HFF-Myc (cell line): ENCODE measurements around the gene SPESP1.

ENCODE experiments used
- DNase-seq: peaks from one replicate; pipeline ENCODE4 v3.0.0-alpha.2; 2011; ENCODE audit warnings: low read depth; ENCODE audit errors: extremely low read depth
- H3K4me3 ChIP-seq: replicated peaks from 2 replicates; pipeline ENCODE4 v1.5.1; 2011; ENCODE audit warnings: low read depth, mild to moderate bottlenecking, control low read depth, low read length
- TF ChIP-seq, protein P1 (sequence below): IDR thresholded peaks from 2 replicates; pipeline ENCODE4 v1.5.1; 2012; ENCODE audit warnings: mild to moderate bottlenecking, low read depth, low read length, control low read depth; ENCODE audit errors: missing control alignments

SPESP1 gene

DNA sequence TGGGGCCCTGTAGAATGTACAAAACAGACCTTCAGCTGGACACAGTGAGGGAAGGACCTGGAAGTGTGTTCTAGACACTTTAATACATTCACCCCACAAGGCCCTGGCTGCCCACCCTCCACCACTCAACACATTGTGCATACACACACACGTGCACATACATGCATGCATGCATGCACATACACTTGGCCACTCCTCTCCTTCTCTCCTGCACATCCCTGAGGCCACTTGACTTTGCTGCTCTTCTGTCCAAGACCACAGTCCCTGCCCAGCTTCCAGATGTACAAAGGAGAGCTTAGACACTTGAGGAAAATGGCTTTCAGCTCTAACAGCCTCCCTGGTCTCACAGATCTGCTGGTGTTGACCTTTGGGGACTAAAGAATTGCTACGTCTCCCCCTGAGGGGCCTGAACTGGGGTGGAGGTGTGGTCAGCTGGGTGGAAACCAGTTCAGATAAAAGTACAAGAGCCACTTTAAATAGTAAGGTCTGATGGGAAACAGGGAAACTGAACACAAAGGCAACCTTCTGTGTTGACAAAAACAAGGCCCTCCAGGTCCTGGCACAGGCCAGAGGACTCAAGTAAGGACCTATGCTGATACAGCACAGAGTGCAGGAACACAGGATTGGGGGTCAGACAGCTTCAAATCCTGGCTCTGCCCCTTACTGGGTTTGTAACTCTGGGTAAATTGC lies 59.4 kb downstream of the SPESP1 start:
- H3K4me3 ChIP-seq = no peak overlapping the region
- DNase-seq = no peak
- TF ChIP-seq, protein P1, sequence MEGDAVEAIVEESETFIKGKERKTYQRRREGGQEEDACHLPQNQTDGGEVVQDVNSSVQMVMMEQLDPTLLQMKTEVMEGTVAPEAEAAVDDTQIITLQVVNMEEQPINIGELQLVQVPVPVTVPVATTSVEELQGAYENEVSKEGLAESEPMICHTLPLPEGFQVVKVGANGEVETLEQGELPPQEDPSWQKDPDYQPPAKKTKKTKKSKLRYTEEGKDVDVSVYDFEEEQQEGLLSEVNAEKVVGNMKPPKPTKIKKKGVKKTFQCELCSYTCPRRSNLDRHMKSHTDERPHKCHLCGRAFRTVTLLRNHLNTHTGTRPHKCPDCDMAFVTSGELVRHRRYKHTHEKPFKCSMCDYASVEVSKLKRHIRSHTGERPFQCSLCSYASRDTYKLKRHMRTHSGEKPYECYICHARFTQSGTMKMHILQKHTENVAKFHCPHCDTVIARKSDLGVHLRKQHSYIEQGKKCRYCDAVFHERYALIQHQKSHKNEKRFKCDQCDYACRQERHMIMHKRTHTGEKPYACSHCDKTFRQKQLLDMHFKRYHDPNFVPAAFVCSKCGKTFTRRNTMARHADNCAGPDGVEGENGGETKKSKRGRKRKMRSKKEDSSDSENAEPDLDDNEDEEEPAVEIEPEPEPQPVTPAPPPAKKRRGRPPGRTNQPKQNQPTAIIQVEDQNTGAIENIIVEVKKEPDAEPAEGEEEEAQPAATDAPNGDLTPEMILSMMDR = no peak

DNA sequence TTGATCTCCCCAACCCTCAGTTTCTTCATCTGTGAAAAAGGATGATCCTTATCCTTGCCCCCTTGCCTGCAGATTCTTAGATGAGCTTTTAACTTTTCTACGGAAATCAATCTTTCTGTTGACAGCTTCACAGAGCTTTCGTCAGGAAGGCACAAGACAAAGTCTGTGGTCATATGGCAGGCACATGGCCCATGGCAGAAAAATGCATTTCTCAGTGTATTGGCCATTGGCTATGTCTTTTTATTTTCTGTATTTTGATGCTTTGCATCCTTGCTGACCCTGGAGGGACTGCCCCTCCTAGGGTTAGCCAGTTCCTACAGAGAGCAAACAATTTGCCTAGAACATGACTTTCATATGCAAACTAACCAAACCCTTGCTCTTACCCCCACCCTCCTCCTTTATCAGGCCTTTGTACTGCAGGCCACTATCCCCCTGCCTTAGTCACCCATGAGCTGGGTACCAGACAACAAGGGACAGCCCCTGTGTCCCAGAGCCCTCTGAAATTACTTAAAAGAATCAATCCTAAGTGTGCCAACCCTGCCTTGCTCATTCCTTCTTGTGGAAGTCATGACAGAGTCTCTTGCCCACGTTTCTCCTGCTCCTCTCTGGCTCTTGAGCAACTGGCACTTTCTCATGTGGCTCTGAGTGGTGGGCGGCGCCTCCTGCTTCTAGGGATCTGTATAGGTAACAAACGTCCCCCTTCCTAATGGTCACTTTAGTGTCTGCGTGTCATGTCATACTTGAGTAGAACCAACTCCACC lies 60.1 kb downstream of the SPESP1 start:
- no peak for DNase-seq
- H3K4me3 ChIP-seq = no peak overlapping the region
- TF ChIP-seq, protein P1 = no peak

DNA sequence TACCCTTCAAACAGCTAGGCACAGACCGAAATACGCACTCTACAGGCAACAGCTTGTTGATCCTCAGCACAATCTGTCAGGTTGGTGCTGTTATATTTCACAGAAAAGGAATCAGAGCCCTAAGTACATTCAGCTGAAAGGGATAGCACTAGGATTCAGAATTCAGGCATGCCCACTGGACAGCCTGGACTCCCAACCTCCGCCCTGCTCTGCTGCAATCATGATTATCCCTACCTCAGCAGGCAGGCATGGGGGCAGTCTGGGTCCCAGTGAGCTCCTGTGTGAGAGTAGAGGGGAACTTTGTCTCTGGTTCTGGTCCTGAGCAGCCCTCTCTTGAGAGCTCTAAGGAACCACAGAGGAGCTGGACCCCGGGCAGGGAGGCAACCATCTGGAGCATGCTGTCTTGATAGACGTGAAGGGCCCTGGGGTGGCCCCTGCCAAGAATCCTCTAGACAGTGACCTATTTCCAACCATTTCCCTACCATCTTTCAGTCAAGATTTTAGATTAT lies 60.7 kb downstream of the SPESP1 start:
- H3K4me3 ChIP-seq = no peak overlapping the region
- no peak for DNase-seq
- TF ChIP-seq, protein P1 = no peak

DNA sequence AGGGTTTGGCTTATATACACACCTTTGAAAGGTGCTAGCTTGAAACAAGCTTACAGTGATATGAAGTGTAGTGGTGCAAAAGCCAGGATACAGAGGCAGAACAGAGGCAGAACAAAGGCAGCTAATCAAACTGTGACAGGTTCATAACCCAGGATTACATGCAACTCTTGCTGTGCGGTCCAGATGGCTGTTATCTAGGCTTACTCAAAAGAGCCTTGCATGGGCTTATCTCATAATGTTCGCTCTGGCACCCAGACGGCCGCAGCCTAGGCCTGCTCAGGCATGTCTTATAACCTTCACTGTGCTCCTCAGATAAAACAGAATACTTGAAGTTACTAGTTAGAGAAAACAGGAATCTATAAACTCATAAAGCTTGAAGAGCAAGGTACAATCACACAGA lies 61.4 kb downstream of the SPESP1 start:
- TF ChIP-seq, protein P1 = no peak
- DNase-seq = no peak

DNA sequence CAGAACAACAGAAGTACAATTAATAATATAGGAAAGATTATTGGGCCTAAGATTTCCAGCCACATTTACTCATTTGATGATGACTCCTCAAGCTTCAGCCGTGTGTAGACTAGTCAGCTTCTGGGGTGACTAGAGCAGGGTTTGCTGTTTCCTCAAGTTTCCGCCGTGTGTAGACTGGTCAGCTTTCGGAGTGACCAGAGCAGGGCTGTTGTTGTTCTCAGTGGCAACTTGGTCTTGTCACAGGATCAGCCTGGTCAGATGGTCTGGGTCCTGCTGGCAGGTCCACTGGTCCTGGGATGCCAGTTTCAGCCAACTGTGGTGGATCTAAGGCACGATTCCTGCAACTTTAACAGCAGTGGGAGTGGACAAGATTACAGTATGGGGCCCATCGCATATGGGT lies 62.4 kb downstream of the SPESP1 start:
- no peak for DNase-seq
- no peak overlapping the region for H3K4me3 ChIP-seq
- TF ChIP-seq, protein P1 = no peak

More for the DNA sequence above, 61.4 kb downstream of the SPESP1 start:
- H3K4me3 ChIP-seq = no peak overlapping the region

DNA sequence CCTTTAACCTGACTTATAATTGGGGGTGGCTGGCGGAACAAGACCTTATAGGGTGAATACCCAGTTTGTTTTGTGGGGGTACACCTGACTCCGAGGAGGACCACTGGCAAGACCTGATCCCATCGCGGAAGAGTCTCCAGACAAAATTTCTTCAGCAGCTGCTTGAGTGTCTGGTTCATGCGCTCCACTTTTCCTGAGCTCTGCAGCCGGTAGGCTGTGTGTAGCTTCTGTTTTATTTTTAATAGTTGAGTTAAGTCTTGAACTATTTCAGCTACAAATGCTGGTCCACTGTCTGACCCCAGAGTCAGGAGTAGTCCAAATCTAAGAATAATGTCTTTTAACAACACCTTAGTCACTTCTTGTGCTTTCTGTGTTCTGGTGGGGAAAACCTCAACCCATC lies 63.0 kb downstream of the SPESP1 start:
- TF ChIP-seq, protein P1 = no peak
- H3K4me3 ChIP-seq = no peak overlapping the region
- DNase-seq = no peak
